Esophagus muscularis mucosa (tissue), 4 donors: ENCODE measurements around the gene SNAP47. TPM values are rescaled to one million over a fixed set of nuclear protein-coding genes. Genes with fewer than 3 reads are reported as not detected.
A peak's percentile ranks its signal among the peaks of the same experiment; 100 is the strongest.

Experiments
- DNase-seq: peaks from one replicate; pipeline ENCODE4 v3.0.0-alpha.2; 2017; ENCODE audit errors: extremely low spot score
- H3K27ac ChIP-seq, 4 donors: fragments of 200-600 bp; sonication (generic); replicated peaks in 1 of 4; 1 replicate in 3 of 4; 2 replicates in 1 of 4; pipeline ENCODE4 v1.5.1; 2016 to 2019; ENCODE audit warnings: mild to moderate bottlenecking in 1 of 4
- H3K27me3 ChIP-seq, 4 donors: fragments of 200-600 bp; sonication (generic); one replicate each; pipeline versions ENCODE4 v1.5.1 to v1.6.0; 2016 to 2019
- H3K36me3 ChIP-seq, 4 donors: fragments of 200-600 bp; sonication (generic); one replicate each; pipeline ENCODE4 v1.5.1; 2016 to 2019
- H3K4me1 ChIP-seq, 4 donors: fragments of 200-600 bp; sonication (generic); one replicate each; pipeline ENCODE4 v1.5.1; 2016 to 2019
- H3K4me3 ChIP-seq, 4 donors: fragments of 200-600 bp; sonication (generic); 1 replicate in 2 of 4; 2 replicates in 2 of 4; pipeline ENCODE4 v1.5.1; 2016 to 2019; ENCODE audit warnings: mild to moderate bottlenecking in 4 of 4, moderate library complexity in 1 of 4
- H3K9me3 ChIP-seq, 4 donors: fragments of 200-600 bp; sonication (generic); 1 replicate in 3 of 4; 2 replicates in 1 of 4; pipeline ENCODE4 v1.5.1; 2016 to 2019
- CTCF ChIP-seq, 3 experiments: fragments of 200-600 bp in 2 of 3; fragments of 450-650 bp in 1 of 3; sonication (generic) in 2 of 3; IDR thresholded peaks; one replicate each; pipeline ENCODE4 v1.5.1; 2017 to 2019; ENCODE audit warnings: antibody characterized with exemption in 3 of 3, mild to moderate bottlenecking in 2 of 3, moderate library complexity in 1 of 3
- EP300 ChIP-seq: sonication (generic); formaldehyde crosslinking; IDR thresholded peaks from one replicate; pipeline ENCODE4 v1.6.1; 2017; ENCODE audit warnings: antibody characterized with exemption
- POLR2A ChIP-seq: fragments of 450-650 bp; IDR thresholded peaks from one replicate; pipeline ENCODE4 v1.6.1; 2017; ENCODE audit warnings: antibody characterized with exemption, moderate library complexity, mild to moderate bottlenecking, low read depth
- POLR2AphosphoS5 ChIP-seq, 2 donors: sonication (generic); formaldehyde crosslinking; IDR thresholded peaks; one replicate each; pipeline ENCODE4 v1.6.1; 2017; ENCODE audit warnings: antibody characterized with exemption in 2 of 2
- WGBS: methylation state at CpG from one replicate; pipeline ENCODE4 v1.1.5; 2018; 5-methylcytosine and 5-hydroxymethylcytosine counted together
- intact Hi-C: fragments of 100-400 bp; cut with DNase I; formaldehyde crosslinking; loops from one replicate; pipeline ENCODE4 v1.15.1; 2023
- total RNA-seq, 4 donors: library from RNA; depleted of rRNA; stranded (reverse); fragments of >200 nt; gene quantifications; one replicate each; pipeline versions ENCODE4 v1.1.0 to v1.2.1, GENCODE V29; 2016

The SNAP47 gene
- total RNA-seq, 4 donors from 2014 or later, result 26.6 to 41.0 (median 38.8) TPM

- peaks cover 0 to 8% (median 2%) of the 10 kb centered on the region in 4 donors for H3K27me3 ChIP-seq
- DNase-seq, result no peak
- H3K36me3 ChIP-seq, result no peaks in the 10 kb centered on the region
- peaks cover 12 to 19% (median 16%) of the 10 kb centered on the region in 4 donors for H3K4me1 ChIP-seq
- intact Hi-C loops, result no loop called here
- peaks cover 0 to 1% (median 0%) of the 10 kb centered on the region in 4 donors for H3K9me3 ChIP-seq
- WGBS, result 90% methylated on average over 11 of the region's 16 CpGs
- no peak overlapping the region for H3K4me3 ChIP-seq
- TF ChIP-seq POLR2A (no peak), CTCF (IDR thresholded peaks at IDR 0.05) (no peak), POLR2AphosphoS5 (IDR thresholded peaks at IDR 0.05) (no peak), EP300 (no peak)
- H3K27ac ChIP-seq, result no peak overlapping the region
Measured at GRCh38 chr1:227798078-227798802, 63.0 kb downstream of the SNAP47 start.

GRCh38 chr1:227799756-227800155 is 64.5 kb downstream of the SNAP47 start:
- H3K9me3 ChIP-seq, result peaks cover 0 to 10% (median 5%) of the 10 kb centered on the region in 4 donors
- no peak overlapping the region for H3K27ac ChIP-seq
- H3K27me3 ChIP-seq, result peaks cover 0 to 8% (median 2%) of the 10 kb centered on the region in 4 donors
- H3K4me1 ChIP-seq, result peaks cover 2 to 5% (median 4%) of the 10 kb centered on the region in 4 donors
- no peak for DNase-seq
- intact Hi-C loops, result no loop called here
- no peak overlapping the region for H3K4me3 ChIP-seq
- WGBS, result 82% methylated on average over 1 of the region's 1 CpG
- TF ChIP-seq CTCF (IDR thresholded peaks at IDR 0.05), result no peak
- no peak for TF ChIP-seq POLR2A
- TF ChIP-seq POLR2AphosphoS5 (IDR thresholded peaks at IDR 0.05), result no peak
- TF ChIP-seq EP300, result no peak
- H3K36me3 ChIP-seq, result no peaks in the 10 kb centered on the region

- DNase-seq, result no peak
- intact Hi-C loops, result no loop called here
- peaks cover 0 to 10% (median 5%) of the 10 kb centered on the region in 4 donors for H3K9me3 ChIP-seq
- H3K36me3 ChIP-seq, result no peaks in the 10 kb centered on the region
- H3K27ac ChIP-seq, result no peak overlapping the region
- TF ChIP-seq POLR2AphosphoS5 (IDR thresholded peaks at IDR 0.05), result no peak
- TF ChIP-seq CTCF (IDR thresholded peaks at IDR 0.05), result no peak
- no peak for TF ChIP-seq POLR2A
- TF ChIP-seq EP300, result no peak
- H3K27me3 ChIP-seq, result no peaks in the 10 kb centered on the region
- no peak overlapping the region for H3K4me3 ChIP-seq
- no peaks in the 10 kb centered on the region for H3K4me1 ChIP-seq
Measured at GRCh38 chr1:227803933-227804332, 68.7 kb downstream of the SNAP47 start.

- Histone ChIP-seq H3K36me3 (no peaks in the 10 kb centered on the region), H3K9me3 (peaks cover 0 to 10% (median 5%) of the 10 kb centered on the region in 4 donors), H3K27ac (no peak overlapping the region), H3K27me3 (no peaks in the 10 kb centered on the region), H3K4me3 (no peak overlapping the region), H3K4me1 (no peaks in the 10 kb centered on the region)
- intact Hi-C loops, result no loop called here
- WGBS, result 51% methylated on average over 6 of the region's 6 CpGs
- no peak for DNase-seq
- TF ChIP-seq POLR2A (no peak), CTCF (IDR thresholded peaks at IDR 0.05) (no peak), POLR2AphosphoS5 (IDR thresholded peaks at IDR 0.05) (peak; percentile 8 to 62), EP300 (no peak)
Measured at GRCh38 chr1:227805606-227806197, 70.5 kb downstream of the SNAP47 start.
